Fibroblast of pulmonary artery (primary cell): ENCODE data around the gene PRR3.
A peak's percentile ranks its signal among the peaks of the same experiment; 100 is the strongest.

ENCODE experiments used
- DNase-seq: peaks from one replicate; pipeline ENCODE4 v3.0.0-alpha.2; 2010; ENCODE audit warnings: low read depth
- H3K4me3 ChIP-seq: replicated peaks from 2 replicates; pipeline ENCODE4 v1.5.1; 2011; ENCODE audit warnings: low read depth, mild to moderate bottlenecking, control low read depth, low read length, moderate library complexity
- TF ChIP-seq, protein P1 (sequence below): IDR thresholded peaks from 2 replicates; pipeline ENCODE4 v1.5.1; 2011; ENCODE audit warnings: mild to moderate bottlenecking, control low read depth, low read length, inconsistent platforms; ENCODE audit errors: missing control alignments

PRR3 gene

DNA sequence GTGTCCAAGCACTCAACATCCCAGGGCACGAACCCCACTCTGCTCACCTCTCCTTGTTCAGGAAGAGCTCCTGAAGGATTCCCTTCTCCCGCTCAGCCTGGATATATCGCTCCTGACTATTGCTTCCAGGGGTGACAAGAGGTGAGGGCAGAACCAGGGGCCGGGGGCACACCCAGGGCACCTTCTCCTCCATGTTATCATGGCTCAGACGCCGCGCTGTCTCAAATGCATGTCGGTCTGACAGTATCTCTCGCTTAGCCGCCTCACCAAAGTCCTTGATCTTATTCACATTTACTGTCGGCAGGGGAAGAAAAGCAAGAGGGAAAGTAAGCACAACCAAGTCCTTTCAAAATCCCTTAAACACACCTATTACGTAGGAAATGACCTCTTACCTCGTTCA lies 46.9 kb downstream of the PRR3 start:
- TF ChIP-seq, protein P1, sequence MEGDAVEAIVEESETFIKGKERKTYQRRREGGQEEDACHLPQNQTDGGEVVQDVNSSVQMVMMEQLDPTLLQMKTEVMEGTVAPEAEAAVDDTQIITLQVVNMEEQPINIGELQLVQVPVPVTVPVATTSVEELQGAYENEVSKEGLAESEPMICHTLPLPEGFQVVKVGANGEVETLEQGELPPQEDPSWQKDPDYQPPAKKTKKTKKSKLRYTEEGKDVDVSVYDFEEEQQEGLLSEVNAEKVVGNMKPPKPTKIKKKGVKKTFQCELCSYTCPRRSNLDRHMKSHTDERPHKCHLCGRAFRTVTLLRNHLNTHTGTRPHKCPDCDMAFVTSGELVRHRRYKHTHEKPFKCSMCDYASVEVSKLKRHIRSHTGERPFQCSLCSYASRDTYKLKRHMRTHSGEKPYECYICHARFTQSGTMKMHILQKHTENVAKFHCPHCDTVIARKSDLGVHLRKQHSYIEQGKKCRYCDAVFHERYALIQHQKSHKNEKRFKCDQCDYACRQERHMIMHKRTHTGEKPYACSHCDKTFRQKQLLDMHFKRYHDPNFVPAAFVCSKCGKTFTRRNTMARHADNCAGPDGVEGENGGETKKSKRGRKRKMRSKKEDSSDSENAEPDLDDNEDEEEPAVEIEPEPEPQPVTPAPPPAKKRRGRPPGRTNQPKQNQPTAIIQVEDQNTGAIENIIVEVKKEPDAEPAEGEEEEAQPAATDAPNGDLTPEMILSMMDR, result no peak
- no peak overlapping the region for H3K4me3 ChIP-seq
- DNase-seq, result no peak

DNA sequence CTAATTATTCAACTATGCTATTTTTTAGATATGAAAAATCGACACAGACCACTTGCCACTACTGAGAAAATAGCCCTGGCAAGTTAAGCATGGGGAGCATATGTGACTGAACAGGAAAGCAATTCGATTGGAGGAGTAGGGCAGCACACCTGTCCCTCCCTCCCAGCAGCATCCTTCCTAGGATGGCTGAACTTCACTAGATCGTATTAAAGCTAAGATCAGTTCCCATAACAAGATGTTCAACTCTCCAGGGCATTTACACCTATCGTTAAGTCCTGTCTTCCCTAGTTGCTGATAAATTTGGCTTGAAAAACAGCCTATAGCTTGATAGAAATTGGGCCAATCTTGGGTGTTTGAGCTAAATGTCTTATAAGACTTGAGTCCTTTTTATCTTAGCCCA lies 53.0 kb downstream of the PRR3 start:
- TF ChIP-seq, protein P1, result no peak
- no peak overlapping the region for H3K4me3 ChIP-seq
- DNase-seq, result no peak

DNA sequence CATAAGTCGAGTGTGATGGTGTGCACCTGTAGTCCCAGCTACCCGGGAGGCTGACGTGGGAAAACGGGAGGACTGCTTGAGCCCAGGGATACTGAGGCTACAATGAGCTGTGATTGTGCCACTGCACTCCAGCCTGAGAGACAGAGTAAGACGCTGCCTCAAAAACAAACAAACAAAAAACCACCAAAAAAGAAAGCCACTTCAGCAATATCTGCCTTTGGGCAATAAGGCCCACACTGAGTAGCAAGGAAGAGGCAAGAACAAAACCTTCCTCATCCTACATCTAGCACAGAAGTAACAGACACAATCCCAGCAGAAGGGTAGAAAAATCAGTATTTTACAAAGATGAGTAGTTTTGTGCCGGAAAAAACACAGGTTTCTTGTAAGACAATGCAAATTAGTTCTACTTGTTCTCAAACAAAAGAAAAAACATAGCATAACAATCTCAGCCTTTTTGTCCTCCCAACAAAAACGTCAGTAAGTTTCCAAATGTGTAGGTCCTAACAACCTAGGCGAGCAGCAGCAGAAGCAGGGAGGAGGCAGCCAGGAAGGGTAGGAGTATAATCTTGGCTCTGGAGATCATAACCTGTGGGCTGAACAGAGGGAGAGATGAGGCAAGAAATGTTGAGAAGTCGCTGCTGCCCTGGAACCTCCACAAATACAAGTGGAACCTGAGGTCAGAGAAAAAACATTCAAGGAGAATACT lies 54.2 kb downstream of the PRR3 start:
- peak; percentile 47 for DNase-seq
- no peak overlapping the region for H3K4me3 ChIP-seq
- TF ChIP-seq, protein P1, result no peak

DNA sequence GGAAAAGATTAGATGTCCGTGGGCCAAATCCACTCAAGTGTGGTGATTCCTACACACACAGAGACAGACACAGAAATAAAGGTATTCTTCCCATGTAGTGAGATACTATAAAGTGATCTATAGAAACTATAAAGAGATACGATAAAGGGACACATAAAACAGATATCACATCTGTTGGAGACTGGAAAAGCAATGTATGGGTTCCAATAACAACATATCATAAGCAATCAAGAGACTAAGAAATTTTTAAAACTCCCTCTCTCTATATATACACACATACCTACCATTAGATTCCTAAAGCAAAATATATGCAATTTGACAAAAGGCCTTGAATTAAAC lies 54.7 kb downstream of the PRR3 start:
- TF ChIP-seq, protein P1, result no peak
- H3K4me3 ChIP-seq, result no peak overlapping the region
- DNase-seq, result no peak

DNA sequence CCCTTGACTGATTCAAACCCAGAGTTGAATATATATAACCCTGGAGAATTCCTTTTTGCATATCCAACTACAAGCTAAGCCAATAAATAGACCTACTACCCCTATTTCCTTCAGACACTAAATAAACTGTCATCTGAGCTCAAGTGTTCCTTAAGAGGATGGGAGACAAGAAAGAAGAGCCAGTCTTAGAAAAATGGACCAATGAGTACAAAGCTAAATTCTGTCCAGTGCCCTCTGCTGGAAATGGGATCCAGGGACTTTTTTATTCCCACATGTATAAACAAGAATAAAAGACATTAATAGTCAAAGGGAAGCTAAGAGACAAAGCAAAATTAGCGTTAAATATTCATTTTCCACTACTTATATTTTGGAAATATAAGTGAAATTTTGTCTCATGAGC lies 55.1 kb downstream of the PRR3 start:
- TF ChIP-seq, protein P1, result peak; percentile 52
- H3K4me3 ChIP-seq, result no peak overlapping the region
- DNase-seq, result peak; percentile 56

DNA sequence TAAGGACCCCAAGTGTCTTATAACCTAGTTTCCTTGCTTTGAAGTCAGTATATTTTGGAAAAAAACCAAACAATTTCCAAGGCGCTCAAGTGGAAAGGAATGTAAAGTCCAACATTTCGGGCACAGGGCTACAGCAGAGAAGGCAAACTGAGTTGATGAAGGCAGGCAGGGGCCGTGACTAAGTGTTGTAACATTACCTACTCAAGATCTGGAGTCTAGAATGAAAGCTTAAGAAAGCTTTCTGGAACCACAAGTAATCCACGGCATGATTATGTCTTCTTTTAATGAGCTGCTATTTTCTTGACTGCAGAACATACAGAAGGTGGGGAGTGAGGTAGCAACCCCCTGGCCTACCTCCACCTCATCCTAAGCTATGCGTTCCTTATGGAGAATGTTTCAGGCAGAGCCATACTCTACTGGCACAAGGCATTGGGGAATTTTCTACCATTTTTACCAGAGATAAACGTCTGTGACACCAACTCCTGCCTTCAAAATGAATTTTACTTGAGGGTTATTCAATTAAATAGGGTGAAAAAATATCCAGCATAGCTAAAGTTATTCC lies 55.7 kb downstream of the PRR3 start:
- TF ChIP-seq, protein P1, result no peak
- peak; percentile 37 for DNase-seq
- no peak overlapping the region for H3K4me3 ChIP-seq
